ENCODE results near the gene NID2.

GRCh38 chr14:52072266-52072780, 3.5 kb upstream of the NID2 start:
- no peak for TF ChIP-seq POLR2A (IDR thresholded peaks at IDR 0.05)
- TF ChIP-seq, protein P1, sequence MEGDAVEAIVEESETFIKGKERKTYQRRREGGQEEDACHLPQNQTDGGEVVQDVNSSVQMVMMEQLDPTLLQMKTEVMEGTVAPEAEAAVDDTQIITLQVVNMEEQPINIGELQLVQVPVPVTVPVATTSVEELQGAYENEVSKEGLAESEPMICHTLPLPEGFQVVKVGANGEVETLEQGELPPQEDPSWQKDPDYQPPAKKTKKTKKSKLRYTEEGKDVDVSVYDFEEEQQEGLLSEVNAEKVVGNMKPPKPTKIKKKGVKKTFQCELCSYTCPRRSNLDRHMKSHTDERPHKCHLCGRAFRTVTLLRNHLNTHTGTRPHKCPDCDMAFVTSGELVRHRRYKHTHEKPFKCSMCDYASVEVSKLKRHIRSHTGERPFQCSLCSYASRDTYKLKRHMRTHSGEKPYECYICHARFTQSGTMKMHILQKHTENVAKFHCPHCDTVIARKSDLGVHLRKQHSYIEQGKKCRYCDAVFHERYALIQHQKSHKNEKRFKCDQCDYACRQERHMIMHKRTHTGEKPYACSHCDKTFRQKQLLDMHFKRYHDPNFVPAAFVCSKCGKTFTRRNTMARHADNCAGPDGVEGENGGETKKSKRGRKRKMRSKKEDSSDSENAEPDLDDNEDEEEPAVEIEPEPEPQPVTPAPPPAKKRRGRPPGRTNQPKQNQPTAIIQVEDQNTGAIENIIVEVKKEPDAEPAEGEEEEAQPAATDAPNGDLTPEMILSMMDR (IDR thresholded peaks at IDR 0.05) = no peak

Data from adrenal gland (tissue), 5 donors.